Neural cell (in vitro differentiated cells): ENCODE data around the gene ASPDH. TPM values are rescaled to one million over a fixed set of nuclear protein-coding genes. Genes with fewer than 3 reads are reported as not detected.

Source experiments
- H2AFZ ChIP-seq: fragments of 200-600, 300-800 bp; sonication (generic), shearing (Covaris generic); 2 replicates; pipeline ENCODE4 v1.6.0; 2014; ENCODE audit warnings: low read depth, mild to moderate bottlenecking, antibody characterized with exemption, low read length, moderate library complexity
- H3F3A ChIP-seq: fragments of 200-600 bp; shearing (Covaris generic); 2 replicates; pipeline ENCODE4 v1.6.1; 2016; ENCODE audit warnings: mild to moderate bottlenecking, moderate library complexity, mixed read lengths, antibody characterized with exemption, low read length; ENCODE audit not compliant: insufficient read depth, poor library complexity, severe bottlenecking
- H3K27ac ChIP-seq: fragments of 200-600, 300-800 bp; sonication (generic), shearing (Covaris generic); 2 replicates; pipeline ENCODE4 v1.5.1; 2014; ENCODE audit warnings: mild to moderate bottlenecking, low read length, moderate library complexity
- H3K27me3 ChIP-seq: fragments of 300-800, 200-600 bp; sonication (generic), shearing (Covaris generic); 2 replicates; pipeline ENCODE4 v1.6.0; 2014; ENCODE audit warnings: mild to moderate bottlenecking, low read depth, low read length, moderate library complexity; ENCODE audit not compliant: insufficient read depth
- H3K36me3 ChIP-seq: fragments of 300-800, 200-600 bp; sonication (generic), shearing (Covaris generic); 2 replicates; pipeline ENCODE4 v1.5.1; 2014; ENCODE audit warnings: mild to moderate bottlenecking, antibody characterized with exemption, low read length, moderate library complexity; ENCODE audit not compliant: insufficient read depth
- H3K4me2 ChIP-seq: fragments of 300-800, 200-600 bp; sonication (generic), shearing (Covaris generic); 2 replicates; pipeline ENCODE4 v1.6.0; 2014; ENCODE audit warnings: mild to moderate bottlenecking, low read length
- H3K4me3 ChIP-seq: fragments of 300-800, 200-600 bp; sonication (generic), shearing (Covaris generic); 2 replicates; pipeline ENCODE4 v1.5.1; 2014; ENCODE audit warnings: mild to moderate bottlenecking, low read length, moderate library complexity
- H3K79me2 ChIP-seq: fragments of 200-600 bp; shearing (Covaris generic); replicated peaks from 2 replicates; pipeline ENCODE4 v1.6.0; 2014; ENCODE audit warnings: mild to moderate bottlenecking, low read length, moderate library complexity; ENCODE audit not compliant: insufficient read depth
- H3K9ac ChIP-seq: fragments of 300-800, 200-600 bp; sonication (generic), shearing (Covaris generic); 2 replicates; pipeline ENCODE4 v1.6.1; 2016; ENCODE audit warnings: mild to moderate bottlenecking, low read length, mixed read lengths
- H3K9me2 ChIP-seq: fragments of 200-600 bp; shearing (Covaris generic); 2 replicates; pipeline ENCODE4 v1.6.1; 2016; ENCODE audit warnings: mild to moderate bottlenecking, low read length, mixed read lengths; ENCODE audit not compliant: insufficient read depth
- H3K9me3 ChIP-seq: fragments of 200-600, 300-800 bp; sonication (generic), shearing (Covaris generic); 2 replicates; pipeline ENCODE4 v1.6.1; 2016; ENCODE audit warnings: mild to moderate bottlenecking, mixed run types, low read length, moderate library complexity, mixed read lengths
- H4K20me1 ChIP-seq: fragments of 200-600 bp; shearing (Covaris generic); 2 replicates; pipeline ENCODE4 v1.6.1; 2016; ENCODE audit warnings: mild to moderate bottlenecking, mixed run types; ENCODE audit not compliant: insufficient read depth
- EP300 ChIP-seq: fragments of 450-650 bp; conservative IDR thresholded peaks from 2 replicates; pipeline ENCODE4 v1.6.1; 2014; ENCODE audit warnings: antibody characterized with exemption, mild to moderate bottlenecking, moderate library complexity; ENCODE audit not compliant: poor library complexity, severe bottlenecking
- EZH2 ChIP-seq: fragments of 200-600, 300-800 bp; shearing (Covaris generic), sonication (generic); IDR thresholded peaks from 2 replicates; pipeline ENCODE4 v1.6.1; 2014; ENCODE audit warnings: antibody characterized with exemption, low read length, borderline replicate concordance, mild to moderate bottlenecking; ENCODE audit not compliant: insufficient read depth, poor library complexity, severe bottlenecking
- MXI1 ChIP-seq: fragments of 450-650 bp; conservative IDR thresholded peaks from 2 replicates; pipeline ENCODE4 v1.6.1; 2014; ENCODE audit warnings: antibody characterized with exemption, mild to moderate bottlenecking; ENCODE audit not compliant: poor library complexity, severe bottlenecking
- POLR2AphosphoS5 ChIP-seq: IDR thresholded peaks from 2 replicates; pipeline ENCODE4 v1.6.1; 2012
- RAD21 ChIP-seq: fragments of 450-650 bp; conservative IDR thresholded peaks from 2 replicates; pipeline ENCODE4 v1.6.1; 2014; ENCODE audit warnings: antibody characterized with exemption, mild to moderate bottlenecking, moderate library complexity
- REST ChIP-seq: IDR thresholded peaks from 2 replicates; pipeline ENCODE4 v1.6.1; 2012; ENCODE audit warnings: borderline replicate concordance
- SMC3 ChIP-seq: fragments of 450-650 bp; conservative IDR thresholded peaks from 2 replicates; pipeline ENCODE4 v1.6.1; 2014; ENCODE audit warnings: antibody characterized with exemption, mild to moderate bottlenecking, moderate library complexity; ENCODE audit not compliant: poor library complexity
- TAF1 ChIP-seq: IDR thresholded peaks from 2 replicates; pipeline ENCODE4 v1.6.1; 2012; ENCODE audit warnings: low read depth
- polyA plus RNA-seq: library from polyadenylated mRNA; depleted of rRNA; stranded (reverse); fragments of >200 nt; gene quantifications from 2 replicates; pipeline ENCODE4 v1.2.3, GENCODE V29; 2014
- TF ChIP-seq, protein P1 (sequence below): fragments of 450-650 bp; IDR thresholded peaks from 2 replicates; pipeline ENCODE4 v1.5.1; 2014; ENCODE audit warnings: antibody characterized with exemption, mild to moderate bottlenecking, moderate library complexity; ENCODE audit not compliant: poor library complexity, severe bottlenecking

Gene ASPDH
- polyA plus RNA-seq, 1 donor from 2014 or later = not detected

DNA sequence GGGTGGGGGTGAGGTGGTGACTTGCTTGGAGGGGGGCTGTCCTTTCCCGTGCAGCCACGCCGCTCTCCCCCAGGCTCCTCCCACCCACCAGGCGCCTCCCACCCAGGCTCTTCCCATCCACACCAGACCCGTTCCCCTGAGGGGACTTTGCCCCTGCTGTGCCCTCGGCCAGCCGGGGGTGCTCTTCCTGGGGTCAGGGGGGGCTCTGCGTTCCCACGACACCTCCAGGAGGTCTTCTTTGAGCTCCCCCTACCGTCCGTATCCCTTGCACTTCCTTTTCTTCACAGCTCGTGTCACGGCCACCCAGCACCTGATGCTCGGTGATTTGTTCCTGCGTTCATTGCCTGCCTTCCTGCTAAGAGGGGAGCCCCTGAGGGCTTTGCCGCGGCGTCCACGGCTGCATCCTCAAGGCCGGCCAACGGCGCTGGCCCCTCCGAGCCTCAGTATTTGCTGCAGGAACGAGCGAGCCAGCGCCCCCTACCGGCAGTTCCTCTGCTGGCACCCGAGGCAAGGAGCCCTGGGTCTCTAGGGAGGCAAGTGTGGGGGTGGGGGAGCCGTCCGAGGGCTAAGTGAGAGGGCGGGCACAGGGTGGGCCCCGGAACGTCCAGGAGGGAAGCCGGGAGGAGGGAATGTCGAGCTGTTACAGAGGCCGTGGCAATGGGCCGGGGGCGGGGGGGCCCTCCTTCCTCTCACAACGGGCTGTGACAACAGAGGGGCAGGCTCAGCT lies 42.7 kb upstream of the ASPDH start:
- Histone ChIP-seq H3K27ac (peak overlapping the region; percentile 57), H3K9me2 (no peaks in the 10 kb centered on the region), H3F3A (no peaks in the 10 kb centered on the region), H3K9ac (peak overlapping the region; percentile 44), H3K79me2 (peaks cover 66% of the 10 kb centered on the region), H2AFZ (no peak overlapping the region), H3K36me3 (peaks cover 4% of the 10 kb centered on the region), H3K9me3 (no peaks in the 10 kb centered on the region), H4K20me1 (peaks cover 16% of the 10 kb centered on the region), H3K4me2 (peak overlapping the region; percentile 25), H3K27me3 (no peaks in the 10 kb centered on the region), H3K4me3 (peak overlapping the region; percentile 50)
- no peak for TF ChIP-seq POLR2AphosphoS5
- no peak for TF ChIP-seq TAF1
- TF ChIP-seq EZH2 = no peak
- TF ChIP-seq SMC3 = peak; percentile 78
- no peak for TF ChIP-seq REST
- TF ChIP-seq EP300 = peak; percentile 18
- peak; percentile 72 for TF ChIP-seq RAD21
- TF ChIP-seq, protein P1, sequence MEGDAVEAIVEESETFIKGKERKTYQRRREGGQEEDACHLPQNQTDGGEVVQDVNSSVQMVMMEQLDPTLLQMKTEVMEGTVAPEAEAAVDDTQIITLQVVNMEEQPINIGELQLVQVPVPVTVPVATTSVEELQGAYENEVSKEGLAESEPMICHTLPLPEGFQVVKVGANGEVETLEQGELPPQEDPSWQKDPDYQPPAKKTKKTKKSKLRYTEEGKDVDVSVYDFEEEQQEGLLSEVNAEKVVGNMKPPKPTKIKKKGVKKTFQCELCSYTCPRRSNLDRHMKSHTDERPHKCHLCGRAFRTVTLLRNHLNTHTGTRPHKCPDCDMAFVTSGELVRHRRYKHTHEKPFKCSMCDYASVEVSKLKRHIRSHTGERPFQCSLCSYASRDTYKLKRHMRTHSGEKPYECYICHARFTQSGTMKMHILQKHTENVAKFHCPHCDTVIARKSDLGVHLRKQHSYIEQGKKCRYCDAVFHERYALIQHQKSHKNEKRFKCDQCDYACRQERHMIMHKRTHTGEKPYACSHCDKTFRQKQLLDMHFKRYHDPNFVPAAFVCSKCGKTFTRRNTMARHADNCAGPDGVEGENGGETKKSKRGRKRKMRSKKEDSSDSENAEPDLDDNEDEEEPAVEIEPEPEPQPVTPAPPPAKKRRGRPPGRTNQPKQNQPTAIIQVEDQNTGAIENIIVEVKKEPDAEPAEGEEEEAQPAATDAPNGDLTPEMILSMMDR = peak; percentile 97
- peak; percentile 18 for TF ChIP-seq MXI1

- Histone ChIP-seq H3K36me3 (peaks cover 4% of the 10 kb centered on the region), H3F3A (no peaks in the 10 kb centered on the region), H3K4me3 (peak overlapping the region; percentile 50), H3K9me3 (no peaks in the 10 kb centered on the region), H2AFZ (no peak overlapping the region), H3K4me2 (no peak overlapping the region), H3K9ac (peak overlapping the region; percentile 42), H3K27me3 (no peaks in the 10 kb centered on the region), H3K27ac (peak overlapping the region; percentile 57), H4K20me1 (peaks cover 16% of the 10 kb centered on the region), H3K79me2 (peaks cover 68% of the 10 kb centered on the region), H3K9me2 (no peaks in the 10 kb centered on the region)
- TF ChIP-seq EZH2 (no peak), TAF1 (no peak), EP300 (no peak), RAD21 (no peak), POLR2AphosphoS5 (no peak), SMC3 (no peak), MXI1 (no peak), REST (no peak)
- TF ChIP-seq, protein P1 = no peak
Measured at GRCh38 chr19:50555450-50556281, 42.0 kb upstream of the ASPDH start.
